ENCODE results near the gene TIMM13.
A peak's percentile ranks its signal among the peaks of the same experiment; 100 is the strongest.
"Not testable (repeated sequence)": the region's sequence is repeated elsewhere in the genome, so short reads cannot be mapped to it uniquely, and the experiment has no call there.

TIMM13 gene

GRCh38 chr19:2427429-2428320 lies at the start of gene TIMM13:
TSS of gene TIMM13 (minus strand) at chr19:2427586. CDS start at chr19:2427533, 53 bp downstream.
- no peaks in the 10 kb centered on the region for H3K9me3 ChIP-seq (ENCODE audit: control insufficient read depth, insufficient read depth, low read length)
- H3K4me3 ChIP-seq (ENCODE audit: low read depth, low read length) = peak within 1 kb of the TSS; percentile 79
- peaks cover 22% of the 10 kb centered on the region for H3K4me1 ChIP-seq (ENCODE audit: control insufficient read depth, insufficient read depth, low read length)
- H3K27me3 ChIP-seq (ENCODE audit: control insufficient read depth, insufficient read depth, low read length) = no peaks in the 10 kb centered on the region
- H3K9ac ChIP-seq (ENCODE audit: low read depth, low read length) = peak within 1 kb of the TSS; percentile 99
- peak within 1 kb of the TSS; percentile 99 for H3K27ac ChIP-seq (ENCODE audit: low read depth, low read length)
- peaks cover 44% of the 10 kb centered on the region for H3K36me3 ChIP-seq (ENCODE audit: control insufficient read depth, insufficient read depth, low read length)

GRCh38 chr19:2476451-2477140 lies 49.2 kb upstream of the TIMM13 start:
- Histone ChIP-seq H3K27ac (ENCODE audit: low read depth, low read length) (peak overlapping the region; percentile 92), H3K27me3 (ENCODE audit: control insufficient read depth, insufficient read depth, low read length) (peaks cover 43% of the 10 kb centered on the region), H3K4me1 (ENCODE audit: control insufficient read depth, insufficient read depth, low read length) (peaks cover 3% of the 10 kb centered on the region; the same call in 1 of the 2 replicates)

GRCh38 chr19:2475702-2476450 lies 48.5 kb upstream of the TIMM13 start, which contains the start of gene GADD45B:
TSS of gene GADD45B (plus strand) at chr19:2476127. CDS start at chr19:2476359, 232 bp downstream.
- Histone ChIP-seq H3K9me3 (ENCODE audit: control insufficient read depth, insufficient read depth, low read length) (no peaks in the 10 kb centered on the region), H3K27me3 (ENCODE audit: control insufficient read depth, insufficient read depth, low read length) (peaks cover 43% of the 10 kb centered on the region), H3K36me3 (ENCODE audit: control insufficient read depth, insufficient read depth, low read length) (no peaks in the 10 kb centered on the region), H3K4me3 (ENCODE audit: low read depth, low read length) (peak within 1 kb of the TSS; percentile 91), H3K9ac (ENCODE audit: low read depth, low read length) (peak within 1 kb of the TSS; percentile 46), H3K4me1 (ENCODE audit: control insufficient read depth, insufficient read depth, low read length) (peaks cover 3% of the 10 kb centered on the region; the same call in 1 of the 2 replicates), H3K27ac (ENCODE audit: low read depth, low read length) (peak within 1 kb of the TSS; percentile 92)

More at GRCh38 chr19:2476451-2477140, 49.2 kb upstream of the TIMM13 start:
- H3K9ac ChIP-seq (ENCODE audit: low read depth, low read length) = peak overlapping the region; percentile 46
- no peaks in the 10 kb centered on the region for H3K9me3 ChIP-seq (ENCODE audit: control insufficient read depth, insufficient read depth, low read length)
- no peaks in the 10 kb centered on the region for H3K36me3 ChIP-seq (ENCODE audit: control insufficient read depth, insufficient read depth, low read length)
- H3K4me3 ChIP-seq (ENCODE audit: low read depth, low read length) = peak overlapping the region; percentile 91

GRCh38 chr19:2475018-2475701 lies 47.8 kb upstream of the TIMM13 start:
- H3K4me3 ChIP-seq (ENCODE audit: low read depth, low read length) = peak overlapping the region; percentile 39
- H3K9ac ChIP-seq (ENCODE audit: low read depth, low read length) = no peak overlapping the region
- H3K36me3 ChIP-seq (ENCODE audit: control insufficient read depth, insufficient read depth, low read length) = no peaks in the 10 kb centered on the region
- H3K9me3 ChIP-seq (ENCODE audit: control insufficient read depth, insufficient read depth, low read length) = no peaks in the 10 kb centered on the region
- peaks cover 3% of the 10 kb centered on the region; the same call in 1 of the 2 replicates for H3K4me1 ChIP-seq (ENCODE audit: control insufficient read depth, insufficient read depth, low read length)
- peaks cover 38% of the 10 kb centered on the region for H3K27me3 ChIP-seq (ENCODE audit: control insufficient read depth, insufficient read depth, low read length)
- peak overlapping the region; percentile 61 for H3K27ac ChIP-seq (ENCODE audit: low read depth, low read length)

GRCh38 chr19:2474232-2475017 lies 47.0 kb upstream of the TIMM13 start:
- Histone ChIP-seq H3K27me3 (ENCODE audit: control insufficient read depth, insufficient read depth, low read length) (peaks cover 32% of the 10 kb centered on the region), H3K27ac (ENCODE audit: low read depth, low read length) (peak overlapping the region; percentile 61), H3K9me3 (ENCODE audit: control insufficient read depth, insufficient read depth, low read length) (no peaks in the 10 kb centered on the region), H3K4me3 (ENCODE audit: low read depth, low read length) (peak overlapping the region; percentile 39), H3K9ac (ENCODE audit: low read depth, low read length) (no peak overlapping the region), H3K4me1 (ENCODE audit: control insufficient read depth, insufficient read depth, low read length) (no peaks in the 10 kb centered on the region; the same call in 1 of the 2 replicates), H3K36me3 (ENCODE audit: control insufficient read depth, insufficient read depth, low read length) (no peaks in the 10 kb centered on the region)

- not testable (repeated sequence) for H3K4me1 ChIP-seq (ENCODE audit: control insufficient read depth, insufficient read depth, low read length); H3K9ac ChIP-seq (ENCODE audit: low read depth, low read length); H3K4me3 ChIP-seq (ENCODE audit: low read depth, low read length); H3K27me3 ChIP-seq (ENCODE audit: control insufficient read depth, insufficient read depth, low read length); H3K9me3 ChIP-seq (ENCODE audit: control insufficient read depth, insufficient read depth, low read length); H3K36me3 ChIP-seq (ENCODE audit: control insufficient read depth, insufficient read depth, low read length)
- H3K27ac ChIP-seq (ENCODE audit: low read depth, low read length) = peak overlapping the region; percentile 64
Observed at GRCh38 chr19:2469915-2470200, 42.5 kb upstream of the TIMM13 start.

GRCh38 chr19:2469102-2469914 lies 41.9 kb upstream of the TIMM13 start:
- Histone ChIP-seq H3K36me3 (ENCODE audit: control insufficient read depth, insufficient read depth, low read length) (no peaks in the 10 kb centered on the region), H3K4me1 (ENCODE audit: control insufficient read depth, insufficient read depth, low read length) (no peaks in the 10 kb centered on the region), H3K9ac (ENCODE audit: low read depth, low read length) (no peak overlapping the region), H3K4me3 (ENCODE audit: low read depth, low read length) (no peak overlapping the region), H3K27ac (ENCODE audit: low read depth, low read length) (peak overlapping the region; percentile 64), H3K9me3 (ENCODE audit: control insufficient read depth, insufficient read depth, low read length) (no peaks in the 10 kb centered on the region), H3K27me3 (ENCODE audit: control insufficient read depth, insufficient read depth, low read length) (no peaks in the 10 kb centered on the region)

GRCh38 chr19:2468596-2468995 lies 41.2 kb upstream of the TIMM13 start:
- H3K9me3 ChIP-seq (ENCODE audit: control insufficient read depth, insufficient read depth, low read length) = no peaks in the 10 kb centered on the region
- H3K9ac ChIP-seq (ENCODE audit: low read depth, low read length) = no peak overlapping the region
- H3K4me1 ChIP-seq (ENCODE audit: control insufficient read depth, insufficient read depth, low read length) = no peaks in the 10 kb centered on the region
- H3K36me3 ChIP-seq (ENCODE audit: control insufficient read depth, insufficient read depth, low read length) = no peaks in the 10 kb centered on the region
- H3K4me3 ChIP-seq (ENCODE audit: low read depth, low read length) = no peak overlapping the region
- no peaks in the 10 kb centered on the region for H3K27me3 ChIP-seq (ENCODE audit: control insufficient read depth, insufficient read depth, low read length)
- no peak overlapping the region for H3K27ac ChIP-seq (ENCODE audit: low read depth, low read length)

- H3K27me3 ChIP-seq (ENCODE audit: control insufficient read depth, insufficient read depth, low read length) = no peaks in the 10 kb centered on the region
- no peaks in the 10 kb centered on the region for H3K4me1 ChIP-seq (ENCODE audit: control insufficient read depth, insufficient read depth, low read length)
- H3K4me3 ChIP-seq (ENCODE audit: low read depth, low read length) = no peak overlapping the region
- H3K36me3 ChIP-seq (ENCODE audit: control insufficient read depth, insufficient read depth, low read length) = no peaks in the 10 kb centered on the region
- H3K9me3 ChIP-seq (ENCODE audit: control insufficient read depth, insufficient read depth, low read length) = no peaks in the 10 kb centered on the region
- H3K27ac ChIP-seq (ENCODE audit: low read depth, low read length) = no peak overlapping the region
- no peak overlapping the region for H3K9ac ChIP-seq (ENCODE audit: low read depth, low read length)
Observed at GRCh38 chr19:2464389-2464788, 37.0 kb upstream of the TIMM13 start.
